Esophagus muscularis mucosa (tissue), 4 donors: Measurements from ENCODE around the gene CNN1. TPM values are rescaled to one million over a fixed set of nuclear protein-coding genes. Genes with fewer than 3 reads are reported as not detected.
"Not testable (repeated sequence)": the region's sequence is repeated elsewhere in the genome, so short reads cannot be mapped to it uniquely, and the experiment has no call there.

Source experiments
- DNase-seq: peaks from one replicate; pipeline ENCODE4 v3.0.0-alpha.2; 2017; ENCODE audit errors: extremely low spot score
- H3K27ac ChIP-seq, 4 donors: fragments of 200-600 bp; sonication (generic); replicated peaks in 1 of 4; 1 replicate in 3 of 4; 2 replicates in 1 of 4; pipeline ENCODE4 v1.5.1; 2016 to 2019; ENCODE audit warnings: mild to moderate bottlenecking in 1 of 4
- H3K27me3 ChIP-seq, 4 donors: fragments of 200-600 bp; sonication (generic); one replicate each; pipeline versions ENCODE4 v1.5.1 to v1.6.0; 2016 to 2019
- H3K36me3 ChIP-seq, 4 donors: fragments of 200-600 bp; sonication (generic); one replicate each; pipeline ENCODE4 v1.5.1; 2016 to 2019
- H3K4me1 ChIP-seq, 4 donors: fragments of 200-600 bp; sonication (generic); one replicate each; pipeline ENCODE4 v1.5.1; 2016 to 2019
- H3K4me3 ChIP-seq, 4 donors: fragments of 200-600 bp; sonication (generic); 1 replicate in 2 of 4; 2 replicates in 2 of 4; pipeline ENCODE4 v1.5.1; 2016 to 2019; ENCODE audit warnings: mild to moderate bottlenecking in 4 of 4, moderate library complexity in 1 of 4
- H3K9me3 ChIP-seq, 4 donors: fragments of 200-600 bp; sonication (generic); 1 replicate in 3 of 4; 2 replicates in 1 of 4; pipeline ENCODE4 v1.5.1; 2016 to 2019
- CTCF ChIP-seq, 3 experiments: fragments of 200-600 bp in 2 of 3; fragments of 450-650 bp in 1 of 3; sonication (generic) in 2 of 3; IDR thresholded peaks; one replicate each; pipeline ENCODE4 v1.5.1; 2017 to 2019; ENCODE audit warnings: antibody characterized with exemption in 3 of 3, mild to moderate bottlenecking in 2 of 3, moderate library complexity in 1 of 3
- EP300 ChIP-seq: sonication (generic); formaldehyde crosslinking; IDR thresholded peaks from one replicate; pipeline ENCODE4 v1.6.1; 2017; ENCODE audit warnings: antibody characterized with exemption
- POLR2A ChIP-seq: fragments of 450-650 bp; IDR thresholded peaks from one replicate; pipeline ENCODE4 v1.6.1; 2017; ENCODE audit warnings: antibody characterized with exemption, moderate library complexity, mild to moderate bottlenecking, low read depth
- POLR2AphosphoS5 ChIP-seq, 2 donors: sonication (generic); formaldehyde crosslinking; IDR thresholded peaks; one replicate each; pipeline ENCODE4 v1.6.1; 2017; ENCODE audit warnings: antibody characterized with exemption in 2 of 2
- WGBS: methylation state at CpG from one replicate; pipeline ENCODE4 v1.1.5; 2018; 5-methylcytosine and 5-hydroxymethylcytosine counted together
- intact Hi-C: fragments of 100-400 bp; cut with DNase I; formaldehyde crosslinking; loops from one replicate; pipeline ENCODE4 v1.15.1; 2023
- total RNA-seq, 4 donors: library from RNA; depleted of rRNA; stranded (reverse); fragments of >200 nt; gene quantifications; one replicate each; pipeline versions ENCODE4 v1.1.0 to v1.2.1, GENCODE V29; 2016

The CNN1 gene
- total RNA-seq, 4 donors from 2014 or later, result 2,877 to 3,384 (median 2,954) TPM

- TF ChIP-seq CTCF (IDR thresholded peaks at IDR 0.05) (no peak), EP300 (no peak), POLR2A (no peak), POLR2AphosphoS5 (IDR thresholded peaks at IDR 0.05) (no peak)
- Histone ChIP-seq H3K27ac (no peak overlapping the region), H3K4me1 (no peaks in the 10 kb centered on the region), H3K9me3 (no peaks in the 10 kb centered on the region), H3K36me3 (no peaks in the 10 kb centered on the region), H3K27me3 (no peaks in the 10 kb centered on the region), H3K4me3 (no peak overlapping the region)
- WGBS, result 87% methylated on average over 2 of the region's 2 CpGs
- DNase-seq, result no peak
- intact Hi-C loops, result no loop called here
These were observed 27.5 kb downstream of the CNN1 start for GRCh38 chr19:11566164-11566563.

GRCh38 chr19:11570039-11570462 lies 31.4 kb downstream of the CNN1 start:
- no peak for TF ChIP-seq CTCF (IDR thresholded peaks at IDR 0.05)
- no peak for TF ChIP-seq POLR2A
- no peak for TF ChIP-seq POLR2AphosphoS5 (IDR thresholded peaks at IDR 0.05)
- TF ChIP-seq EP300, result no peak
- no peaks in the 10 kb centered on the region for H3K36me3 ChIP-seq
- no peak overlapping the region for H3K27ac ChIP-seq
- WGBS, result 87% methylated on average over 5 of the region's 5 CpGs
- H3K9me3 ChIP-seq, result no peaks in the 10 kb centered on the region
- H3K27me3 ChIP-seq, result no peaks in the 10 kb centered on the region
- H3K4me3 ChIP-seq, result no peak overlapping the region
- no peaks in the 10 kb centered on the region for H3K4me1 ChIP-seq
- intact Hi-C loops, result no loop called here
- no peak for DNase-seq

GRCh38 chr19:11573354-11573753 lies 34.7 kb downstream of the CNN1 start:
- 87% methylated on average over 6 of the region's 6 CpGs for WGBS
- intact Hi-C loops, H3K4me3 ChIP-seq, H3K36me3 ChIP-seq, H3K27ac ChIP-seq, DNase-seq, H3K4me1 ChIP-seq, H3K9me3 ChIP-seq: not testable (repeated sequence)
- peaks cover 0 to 12% (median 3%) of the 10 kb centered on the region in 4 donors for H3K27me3 ChIP-seq

GRCh38 chr19:11573763-11574162 lies 35.1 kb downstream of the CNN1 start:
- DNase-seq, H3K4me3 ChIP-seq, H3K27ac ChIP-seq, H3K9me3 ChIP-seq, H3K36me3 ChIP-seq, intact Hi-C loops: not testable (repeated sequence)
- WGBS, result 90% methylated on average over 4 of the region's 4 CpGs
- peaks cover 5 to 13% (median 8%) of the 10 kb centered on the region in 4 donors for H3K4me1 ChIP-seq
- peaks cover 0 to 16% (median 7%) of the 10 kb centered on the region in 4 donors for H3K27me3 ChIP-seq

- peaks cover 0 to 25% (median 9%) of the 10 kb centered on the region in 4 donors for H3K27me3 ChIP-seq
- H3K27ac ChIP-seq, result no peak overlapping the region
- TF ChIP-seq CTCF (IDR thresholded peaks at IDR 0.05) (no peak), POLR2A (no peak), POLR2AphosphoS5 (IDR thresholded peaks at IDR 0.05) (no peak), EP300 (no peak)
- no peak for DNase-seq
- intact Hi-C loops, result no loop called here
- WGBS, result 88% methylated on average over 2 of the region's 9 CpGs
- H3K4me3 ChIP-seq, result no peak overlapping the region
- peaks cover 7 to 18% (median 12%) of the 10 kb centered on the region in 4 donors for H3K4me1 ChIP-seq
- no peaks in the 10 kb centered on the region for H3K36me3 ChIP-seq
- no peaks in the 10 kb centered on the region for H3K9me3 ChIP-seq
These were observed 36.0 kb downstream of the CNN1 start for GRCh38 chr19:11574689-11575088.

GRCh38 chr19:11576227-11576626 lies 37.6 kb downstream of the CNN1 start:
- 83% methylated on average over 4 of the region's 15 CpGs for WGBS
- Histone ChIP-seq H3K9me3 (no peaks in the 10 kb centered on the region), H3K4me3 (no peak overlapping the region)

More at GRCh38 chr19:11576227-11576626, 37.6 kb downstream of the CNN1 start:
- no peak for DNase-seq
- Histone ChIP-seq H3K36me3 (no peaks in the 10 kb centered on the region), H3K27me3 (peaks cover 0 to 25% (median 9%) of the 10 kb centered on the region in 4 donors), H3K27ac (no peak overlapping the region), H3K4me1 (peaks cover 7 to 18% (median 12%) of the 10 kb centered on the region in 4 donors)
- intact Hi-C loops, result no loop called here
- TF ChIP-seq POLR2A, result no peak
- no peak for TF ChIP-seq EP300
